Gastrocnemius medialis (tissue), 4 donors: ENCODE measurements around the gene PTPRJ. TPM values are rescaled to one million over a fixed set of nuclear protein-coding genes. Genes with fewer than 3 reads are reported as not detected.
"Not testable (repeated sequence)": the region's sequence is repeated elsewhere in the genome, so short reads cannot be mapped to it uniquely, and the experiment has no call there.

ENCODE experiments used
- ATAC-seq, 2 donors: fragments of 150-250 bp; one replicate each; pipeline ENCODE4 v1.9.1; 2016
- DNase-seq, 2 donors: peaks; one replicate each; pipeline ENCODE4 v3.0.0-alpha.2; 2019
- H3K27ac ChIP-seq, 4 donors: fragments of 200-600 bp; sonication (generic); 1 replicate in 1 of 4; 2 replicates in 3 of 4; pipeline ENCODE4 v1.5.1; 2016 to 2018; ENCODE audit warnings: mild to moderate bottlenecking in 2 of 4, moderate library complexity in 1 of 4
- H3K27me3 ChIP-seq, 3 donors: fragments of 200-600 bp; sonication (generic) in 2 of 3; 1 replicate in 1 of 3; 2 replicates in 2 of 3; pipeline versions ENCODE4 v1.5.1 to v1.6.0; 2016 to 2019; ENCODE audit warnings: mild to moderate bottlenecking in 1 of 3, moderate library complexity in 1 of 3
- H3K36me3 ChIP-seq, 2 donors: fragments of 200-600 bp; sonication (generic) in 1 of 2; one replicate each; pipeline ENCODE4 v1.5.1; 2017 to 2018
- H3K4me1 ChIP-seq, 2 donors: fragments of 200-600 bp; sonication (generic) in 1 of 2; one replicate each; pipeline ENCODE4 v1.5.1; 2016 to 2017; ENCODE audit warnings: mild to moderate bottlenecking in 2 of 2
- H3K4me3 ChIP-seq, 4 donors: fragments of 200-600 bp; sonication (generic) in 3 of 4; 1 replicate in 1 of 4; 2 replicates in 3 of 4; pipeline ENCODE4 v1.5.1; 2016 to 2019; ENCODE audit warnings: mild to moderate bottlenecking in 2 of 4
- H3K9me3 ChIP-seq, 3 donors: fragments of 200-600 bp; sonication (generic) in 2 of 3; 1 replicate in 1 of 3; 2 replicates in 2 of 3; pipeline ENCODE4 v1.5.1; 2016 to 2019
- CTCF ChIP-seq, 5 experiments: fragments of 450-650 bp in 3 of 5; fragments of 200-600 bp in 2 of 5; sonication (generic) in 2 of 5; IDR thresholded peaks in 4 of 5; conservative IDR thresholded peaks in 1 of 5; 1 replicate in 4 of 5; 2 replicates in 1 of 5; pipeline ENCODE4 v1.5.1; 2016 to 2019; ENCODE audit warnings: antibody characterized with exemption in 5 of 5, mild to moderate bottlenecking in 3 of 5, moderate library complexity in 3 of 5
- POLR2A ChIP-seq, 2 donors: fragments of 450-650 bp; IDR thresholded peaks; one replicate each; pipeline ENCODE4 v1.6.1; 2017; ENCODE audit warnings: antibody characterized with exemption in 2 of 2, mild to moderate bottlenecking in 2 of 2, moderate library complexity in 2 of 2
- in situ Hi-C, 4 donors: fragments of 200-750 bp; cut with MboI; loops; one replicate each; pipeline versions ENCODE4 v1.15.0 to v1.8.0; 2017; ENCODE audit warnings: low sequenced_read_pairs in 4 of 4
- intact Hi-C: fragments of 100-400 bp; cut with DNase I; formaldehyde crosslinking; loops from one replicate; pipeline ENCODE4 v1.15.1; 2023; ENCODE audit warnings: low total_unique reads
- total RNA-seq, 4 donors: library from RNA; depleted of rRNA; stranded (reverse); fragments of >200 nt; gene quantifications; one replicate each; pipeline versions ENCODE4 v1.1.0 to v1.2.3, GENCODE V29; 2016

The PTPRJ gene
- total RNA-seq, 4 donors from 2014 or later = 5.4 to 9.0 (median 5.6) TPM

DNA sequence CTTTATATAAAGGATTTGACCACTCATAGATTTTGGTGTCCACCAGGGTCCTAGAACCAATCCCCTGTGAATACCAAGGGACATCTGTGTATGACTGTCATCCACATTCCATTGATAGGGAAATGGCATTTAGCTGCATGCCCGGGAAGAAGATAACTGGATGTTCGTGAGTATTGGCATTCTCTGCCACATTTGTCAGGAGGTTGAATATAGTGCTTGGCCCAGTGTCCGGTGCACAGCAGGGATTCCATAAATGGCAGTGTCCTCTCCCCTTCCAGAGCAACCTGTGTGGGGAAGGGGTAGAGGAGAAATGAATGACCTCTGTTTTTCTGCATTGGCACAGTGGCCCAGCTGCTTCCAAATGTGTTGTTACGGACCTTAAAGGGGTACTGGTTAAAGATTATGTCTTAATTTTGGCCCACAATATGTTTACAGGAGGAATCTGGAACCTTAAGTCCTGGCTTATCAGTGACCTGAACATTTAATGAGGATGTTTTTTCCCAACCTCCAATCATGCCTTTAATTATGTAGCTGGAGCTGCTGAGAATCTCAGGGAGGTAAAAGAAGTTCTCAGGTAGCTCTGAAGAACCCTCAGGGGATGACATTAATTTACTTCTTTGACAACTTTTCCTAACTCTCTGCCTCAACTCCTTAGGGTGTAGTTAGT lies 202.6 kb downstream of the PTPRJ start:
- no peak overlapping the region for H3K27ac ChIP-seq
- ATAC-seq (no peak), DNase-seq (no peak)
- no peaks in the 10 kb centered on the region for H3K36me3 ChIP-seq
- H3K4me3 ChIP-seq = no peak overlapping the region
- H3K9me3 ChIP-seq = no peaks in the 10 kb centered on the region
- no peaks in the 10 kb centered on the region for H3K27me3 ChIP-seq
- intact Hi-C loops (no loop called here), in situ Hi-C loops (no loop called here)
- no peak for TF ChIP-seq POLR2A (IDR thresholded peaks at IDR 0.05)
- TF ChIP-seq CTCF (IDR thresholded peaks at IDR 0.05 in 4 of 5, conservative IDR thresholded peaks at IDR 0.05 in 1 of 5) = no peak
- no peaks in the 10 kb centered on the region for H3K4me1 ChIP-seq

GRCh38 chr11:48184452-48184851 lies 204.1 kb downstream of the PTPRJ start:
- no peak for TF ChIP-seq POLR2A (IDR thresholded peaks at IDR 0.05)
- no peak for TF ChIP-seq CTCF (IDR thresholded peaks at IDR 0.05 in 4 of 5, conservative IDR thresholded peaks at IDR 0.05 in 1 of 5)
- no peak overlapping the region for H3K27ac ChIP-seq

GRCh38 chr11:48190906-48191654 lies 210.7 kb downstream of the PTPRJ start:
- H3K9me3 ChIP-seq, DNase-seq, H3K36me3 ChIP-seq, H3K4me1 ChIP-seq, intact Hi-C loops, in situ Hi-C loops, H3K27ac ChIP-seq, H3K4me3 ChIP-seq, ATAC-seq, H3K27me3 ChIP-seq: not testable (repeated sequence)

More at GRCh38 chr11:48184452-48184851, 204.1 kb downstream of the PTPRJ start:
- no peak for DNase-seq
- Histone ChIP-seq H3K9me3 (no peaks in the 10 kb centered on the region), H3K36me3 (no peaks in the 10 kb centered on the region), H3K4me3 (no peak overlapping the region), H3K27me3 (no peaks in the 10 kb centered on the region), H3K4me1 (no peaks in the 10 kb centered on the region)
- intact Hi-C loops (no loop called here), in situ Hi-C loops (no loop called here)
- no peak for ATAC-seq

GRCh38 chr11:48193876-48194275 lies 213.5 kb downstream of the PTPRJ start:
- Histone ChIP-seq H3K4me3 (no peak overlapping the region), H3K27ac (no peak overlapping the region), H3K27me3 (no peaks in the 10 kb centered on the region), H3K4me1 (no peaks in the 10 kb centered on the region), H3K9me3 (no peaks in the 10 kb centered on the region), H3K36me3 (no peaks in the 10 kb centered on the region)
- TF ChIP-seq POLR2A (IDR thresholded peaks at IDR 0.05) (no peak), CTCF (IDR thresholded peaks at IDR 0.05 in 4 of 5, conservative IDR thresholded peaks at IDR 0.05 in 1 of 5) (no peak)
- DNase-seq (no peak), ATAC-seq (no peak)
- intact Hi-C loops (no loop called here), in situ Hi-C loops (no loop called here)

DNA sequence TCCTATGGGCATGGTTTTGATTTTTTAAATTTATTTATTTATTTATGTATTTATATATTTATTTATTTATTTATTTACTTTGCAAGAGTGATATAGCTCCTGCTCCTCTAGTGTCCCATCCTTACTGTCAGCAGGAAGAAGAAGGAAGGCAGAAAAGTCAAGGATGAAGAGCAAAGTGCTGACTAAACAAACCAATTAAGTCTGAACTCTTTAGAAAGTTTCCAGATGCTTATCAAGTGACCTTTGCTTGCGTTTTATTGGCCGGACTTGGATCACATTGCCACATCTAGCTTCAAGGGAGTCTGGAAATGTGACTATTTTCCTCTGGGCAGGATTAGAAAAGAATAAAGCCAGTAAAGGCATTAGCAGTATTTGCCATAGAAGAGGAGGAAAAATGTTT lies 227.5 kb downstream of the PTPRJ start:
- Histone ChIP-seq H3K9me3 (no peaks in the 10 kb centered on the region), H3K27me3 (no peaks in the 10 kb centered on the region), H3K4me1 (no peaks in the 10 kb centered on the region), H3K36me3 (no peaks in the 10 kb centered on the region), H3K27ac (no peak overlapping the region), H3K4me3 (no peak overlapping the region)
- DNase-seq (no peak), ATAC-seq (no peak)
- intact Hi-C loops = no loop called here
- in situ Hi-C loops = no loop called here
- TF ChIP-seq POLR2A (IDR thresholded peaks at IDR 0.05) = no peak
- no peak for TF ChIP-seq CTCF (IDR thresholded peaks at IDR 0.05 in 4 of 5, conservative IDR thresholded peaks at IDR 0.05 in 1 of 5)
